ENCODE data around the gene TRABD2B.

The TRABD2B gene

DNA sequence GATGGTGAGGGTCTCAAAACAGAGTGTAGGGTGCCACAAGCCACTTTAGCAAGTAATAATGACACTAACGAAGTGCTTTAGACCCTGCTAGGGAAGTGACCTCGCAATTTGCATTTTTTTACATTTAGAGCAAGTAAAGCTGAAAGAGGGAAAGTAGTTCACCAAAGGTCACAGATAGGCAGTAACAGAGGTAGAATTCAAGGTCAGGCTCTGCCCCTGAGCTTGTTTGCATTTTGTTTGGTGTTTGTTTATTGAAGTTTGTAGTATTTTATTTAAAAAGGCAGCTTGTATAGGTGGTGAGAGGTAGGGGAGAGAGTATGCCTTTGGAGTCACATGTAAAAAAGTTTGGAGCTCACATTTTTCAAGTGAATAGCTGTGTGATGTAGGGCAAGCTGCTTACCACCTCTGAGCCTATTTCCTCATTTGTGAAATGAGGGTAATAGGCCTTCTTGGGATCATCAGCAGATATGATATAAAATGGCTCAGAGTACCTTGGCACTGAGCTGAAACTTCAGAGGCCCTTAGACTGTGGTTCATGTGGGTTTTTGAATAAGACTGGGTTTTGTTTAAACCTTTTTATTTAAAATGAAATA is 142.5 kb downstream of the TRABD2B start:
- Histone ChIP-seq H3K27me3 (ENCODE audit: insufficient read depth, low read length) (no peaks in the 10 kb centered on the region), H3K9me3 (ENCODE audit: low read length) (no peaks in the 10 kb centered on the region), H3K4me3 (ENCODE audit: low read length) (no peak overlapping the region), H2AFZ (ENCODE audit: low read depth, low read length) (no peak overlapping the region), H3K36me3 (ENCODE audit: insufficient read depth, low read length) (no peaks in the 10 kb centered on the region), H3K4me1 (ENCODE audit: insufficient read depth, low read length) (no peaks in the 10 kb centered on the region)

DNA sequence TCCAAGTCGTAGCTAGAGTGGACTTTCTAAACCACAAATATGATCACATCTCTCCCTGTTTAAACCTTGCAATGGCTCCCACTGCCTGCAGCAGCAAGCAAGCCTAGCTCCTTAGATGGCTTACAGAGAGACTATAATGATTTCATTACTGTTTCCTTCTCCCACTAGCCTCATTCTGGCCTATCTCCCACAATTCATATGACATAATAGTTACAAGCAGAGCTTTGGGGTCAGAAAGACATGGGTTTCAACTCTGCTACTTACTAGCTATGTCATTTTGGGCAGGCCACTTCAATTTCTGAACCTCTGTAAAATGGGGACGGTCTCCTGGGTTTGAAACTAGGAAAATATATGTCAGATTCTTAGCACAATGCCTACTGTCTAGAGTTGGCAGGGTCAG is 143.3 kb downstream of the TRABD2B start:
- Histone ChIP-seq H3K4me1 (ENCODE audit: insufficient read depth, low read length) (no peaks in the 10 kb centered on the region), H3K4me3 (ENCODE audit: low read length) (no peak overlapping the region), H3K36me3 (ENCODE audit: insufficient read depth, low read length) (no peaks in the 10 kb centered on the region), H3K9me3 (ENCODE audit: low read length) (no peaks in the 10 kb centered on the region), H3K27me3 (ENCODE audit: insufficient read depth, low read length) (no peaks in the 10 kb centered on the region), H2AFZ (ENCODE audit: low read depth, low read length) (no peak overlapping the region)

- no peaks in the 10 kb centered on the region for H3K4me1 ChIP-seq (ENCODE audit: insufficient read depth, low read length)
- H3K9me3 ChIP-seq (ENCODE audit: low read length): no peaks in the 10 kb centered on the region
- no peak overlapping the region for H3K4me3 ChIP-seq (ENCODE audit: low read length)
- no peak overlapping the region for H2AFZ ChIP-seq (ENCODE audit: low read depth, low read length)
- H3K27me3 ChIP-seq (ENCODE audit: insufficient read depth, low read length): no peaks in the 10 kb centered on the region
- H3K36me3 ChIP-seq (ENCODE audit: insufficient read depth, low read length): no peaks in the 10 kb centered on the region
Measured at GRCh38 chr1:47853059-47853458, 144.1 kb downstream of the TRABD2B start.

DNA sequence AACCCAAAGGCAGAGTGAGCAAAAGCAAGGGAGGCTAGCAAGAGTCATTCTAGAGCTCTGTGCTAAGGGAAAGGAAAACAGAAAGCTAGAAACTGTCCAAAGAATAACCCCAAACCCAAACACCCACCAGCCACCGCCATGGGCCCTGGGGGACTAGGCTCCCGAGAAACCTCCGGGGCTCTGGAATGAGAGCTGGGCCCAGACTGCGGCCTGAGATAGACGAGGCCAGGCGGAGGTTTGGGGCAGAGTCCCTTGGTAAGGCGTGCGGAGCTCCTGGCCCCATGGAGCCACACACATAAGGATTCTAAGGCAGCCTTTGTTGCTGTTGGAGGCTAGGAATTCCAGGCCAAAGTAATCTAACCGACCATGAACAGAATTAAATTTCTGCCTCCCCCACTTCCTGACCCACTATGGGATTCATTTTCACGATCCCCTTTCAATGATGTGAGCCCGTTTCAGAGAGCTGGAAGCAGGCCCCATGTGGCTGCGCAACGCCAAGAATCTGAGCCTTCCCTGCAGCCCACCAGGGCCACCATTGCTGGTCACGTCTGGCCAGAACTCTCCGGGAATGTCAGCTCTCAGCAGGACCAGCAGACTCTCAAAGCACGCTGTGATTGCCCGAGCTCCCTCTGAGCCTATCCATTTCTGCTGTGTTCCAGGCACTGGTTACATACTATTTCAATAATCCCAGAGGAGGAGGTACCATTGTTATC is 145.0 kb downstream of the TRABD2B start:
- Histone ChIP-seq H3K9me3 (ENCODE audit: low read length) (no peaks in the 10 kb centered on the region), H3K36me3 (ENCODE audit: insufficient read depth, low read length) (no peaks in the 10 kb centered on the region), H3K4me3 (ENCODE audit: low read length) (no peak overlapping the region), H3K4me1 (ENCODE audit: insufficient read depth, low read length) (no peaks in the 10 kb centered on the region), H3K27me3 (ENCODE audit: insufficient read depth, low read length) (no peaks in the 10 kb centered on the region), H2AFZ (ENCODE audit: low read depth, low read length) (no peak overlapping the region)

DNA sequence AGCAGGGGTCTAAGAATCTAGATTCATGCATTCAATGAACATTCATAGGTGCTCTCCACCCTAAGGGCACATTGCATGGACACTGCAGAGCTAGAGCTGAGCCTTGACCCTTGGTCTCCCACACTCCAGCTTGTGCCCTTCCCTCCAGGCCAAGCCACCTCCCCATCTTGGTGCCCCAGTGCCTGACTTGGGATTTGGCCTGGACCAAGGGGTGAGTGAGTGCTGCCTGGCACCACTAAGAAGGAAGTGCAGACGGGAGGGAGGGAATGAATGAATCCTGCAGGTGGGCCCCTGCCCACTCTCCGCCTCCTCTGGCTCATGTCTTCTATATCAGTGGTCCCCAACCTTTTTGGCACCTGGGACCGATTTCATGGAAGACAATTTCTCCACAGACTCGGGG is 146.7 kb downstream of the TRABD2B start:
- Histone ChIP-seq H3K4me3 (ENCODE audit: low read length) (no peak overlapping the region), H3K36me3 (ENCODE audit: insufficient read depth, low read length) (no peaks in the 10 kb centered on the region), H2AFZ (ENCODE audit: low read depth, low read length) (no peak overlapping the region), H3K4me1 (ENCODE audit: insufficient read depth, low read length) (no peaks in the 10 kb centered on the region), H3K9me3 (ENCODE audit: low read length) (no peaks in the 10 kb centered on the region), H3K27me3 (ENCODE audit: insufficient read depth, low read length) (no peaks in the 10 kb centered on the region)

DNA sequence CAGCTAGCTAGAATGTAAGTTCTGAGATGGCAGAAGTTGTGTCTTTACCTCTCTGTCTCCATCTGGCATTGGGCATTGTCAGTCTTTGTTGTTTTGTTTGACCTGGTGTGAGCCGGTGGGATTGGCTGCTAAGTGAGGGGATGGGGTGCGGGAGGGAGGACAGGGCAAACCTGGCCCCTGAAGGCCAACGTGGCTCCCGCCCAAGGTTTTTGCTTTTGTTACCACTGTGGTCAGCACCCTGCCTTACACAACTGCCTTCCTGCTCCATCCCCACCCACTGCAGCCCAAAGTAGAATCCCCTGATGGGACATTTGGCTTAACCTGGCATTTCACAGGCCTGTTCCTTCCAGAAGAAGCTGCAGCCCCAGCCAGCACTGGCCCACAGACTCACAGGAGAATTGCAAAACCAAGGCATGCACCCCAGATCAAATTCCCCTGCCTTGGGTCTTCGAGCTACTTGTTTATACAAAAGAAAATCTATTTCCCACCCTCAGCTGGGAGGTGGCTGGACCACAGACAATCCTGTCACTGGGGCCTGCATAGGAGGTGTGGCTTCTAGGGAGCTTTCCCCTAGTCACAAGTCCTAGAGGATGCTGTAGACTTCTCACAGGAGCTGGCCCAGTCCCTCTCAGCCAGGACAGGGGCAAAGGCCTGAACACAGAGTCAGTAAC is 147.5 kb downstream of the TRABD2B start:
- Histone ChIP-seq H3K4me3 (ENCODE audit: low read length) (no peak overlapping the region), H3K4me1 (ENCODE audit: insufficient read depth, low read length) (no peaks in the 10 kb centered on the region), H3K9me3 (ENCODE audit: low read length) (no peaks in the 10 kb centered on the region)

GRCh38 chr1:47849005-47849521 is 148.1 kb downstream of the TRABD2B start:
- H3K4me3 ChIP-seq (ENCODE audit: low read length): no peak overlapping the region
- H2AFZ ChIP-seq (ENCODE audit: low read depth, low read length): no peak overlapping the region
- no peaks in the 10 kb centered on the region for H3K9me3 ChIP-seq (ENCODE audit: low read length)
- no peaks in the 10 kb centered on the region for H3K4me1 ChIP-seq (ENCODE audit: insufficient read depth, low read length)
- H3K27me3 ChIP-seq (ENCODE audit: insufficient read depth, low read length): no peaks in the 10 kb centered on the region
- H3K36me3 ChIP-seq (ENCODE audit: insufficient read depth, low read length): no peaks in the 10 kb centered on the region

More for the DNA sequence above, 147.5 kb downstream of the TRABD2B start:
- H3K27me3 ChIP-seq (ENCODE audit: insufficient read depth, low read length): no peaks in the 10 kb centered on the region
- H2AFZ ChIP-seq (ENCODE audit: low read depth, low read length): no peak overlapping the region
- H3K36me3 ChIP-seq (ENCODE audit: insufficient read depth, low read length): no peaks in the 10 kb centered on the region

GRCh38 chr1:47847763-47848162 is 149.4 kb downstream of the TRABD2B start:
- H2AFZ ChIP-seq (ENCODE audit: low read depth, low read length): no peak overlapping the region
- no peaks in the 10 kb centered on the region for H3K36me3 ChIP-seq (ENCODE audit: insufficient read depth, low read length)
- H3K4me1 ChIP-seq (ENCODE audit: insufficient read depth, low read length): no peaks in the 10 kb centered on the region
- H3K9me3 ChIP-seq (ENCODE audit: low read length): no peaks in the 10 kb centered on the region
- no peak overlapping the region for H3K4me3 ChIP-seq (ENCODE audit: low read length)
- H3K27me3 ChIP-seq (ENCODE audit: insufficient read depth, low read length): no peaks in the 10 kb centered on the region

DNA sequence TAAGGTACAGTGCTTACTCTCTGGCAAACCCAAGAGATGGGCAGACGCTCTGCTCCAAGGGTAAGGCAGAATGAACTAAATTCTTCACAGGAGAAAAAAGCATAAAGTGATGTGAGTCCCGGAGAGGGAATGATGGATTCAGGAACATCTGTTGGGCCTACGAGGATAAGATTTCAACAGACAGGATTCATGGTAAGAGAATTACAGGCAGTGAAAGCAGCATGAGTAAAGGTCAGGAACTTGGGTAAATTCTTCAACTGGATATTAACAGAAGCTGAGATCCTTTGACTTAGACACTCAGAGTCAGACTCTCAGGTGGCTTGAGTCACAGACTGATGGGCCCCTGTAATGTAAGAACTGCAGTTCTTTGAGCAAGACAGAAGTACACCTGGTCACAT is 152.6 kb downstream of the TRABD2B start:
- Histone ChIP-seq H3K4me1 (ENCODE audit: insufficient read depth, low read length) (no peaks in the 10 kb centered on the region), H3K36me3 (ENCODE audit: insufficient read depth, low read length) (no peaks in the 10 kb centered on the region), H3K4me3 (ENCODE audit: low read length) (no peak overlapping the region), H3K27me3 (ENCODE audit: insufficient read depth, low read length) (no peaks in the 10 kb centered on the region), H2AFZ (ENCODE audit: low read depth, low read length) (no peak overlapping the region), H3K9me3 (ENCODE audit: low read length) (no peaks in the 10 kb centered on the region)

- Histone ChIP-seq H3K27me3 (ENCODE audit: insufficient read depth, low read length) (no peaks in the 10 kb centered on the region), H3K4me1 (ENCODE audit: insufficient read depth, low read length) (no peaks in the 10 kb centered on the region)
Measured at GRCh38 chr1:47843781-47844557, 153.2 kb downstream of the TRABD2B start.

GRCh38 chr1:47843059-47843458 is 154.1 kb downstream of the TRABD2B start:
- no peaks in the 10 kb centered on the region for H3K27me3 ChIP-seq (ENCODE audit: insufficient read depth, low read length)
- no peak overlapping the region for H2AFZ ChIP-seq (ENCODE audit: low read depth, low read length)
- H3K9me3 ChIP-seq (ENCODE audit: low read length): no peaks in the 10 kb centered on the region
- no peak overlapping the region for H3K4me3 ChIP-seq (ENCODE audit: low read length)
- H3K4me1 ChIP-seq (ENCODE audit: insufficient read depth, low read length): no peaks in the 10 kb centered on the region
- H3K36me3 ChIP-seq (ENCODE audit: insufficient read depth, low read length): no peaks in the 10 kb centered on the region

More at GRCh38 chr1:47843781-47844557, 153.2 kb downstream of the TRABD2B start:
- Histone ChIP-seq H3K9me3 (ENCODE audit: low read length) (no peaks in the 10 kb centered on the region), H2AFZ (ENCODE audit: low read depth, low read length) (no peak overlapping the region), H3K36me3 (ENCODE audit: insufficient read depth, low read length) (no peaks in the 10 kb centered on the region), H3K4me3 (ENCODE audit: low read length) (no peak overlapping the region)

DNA sequence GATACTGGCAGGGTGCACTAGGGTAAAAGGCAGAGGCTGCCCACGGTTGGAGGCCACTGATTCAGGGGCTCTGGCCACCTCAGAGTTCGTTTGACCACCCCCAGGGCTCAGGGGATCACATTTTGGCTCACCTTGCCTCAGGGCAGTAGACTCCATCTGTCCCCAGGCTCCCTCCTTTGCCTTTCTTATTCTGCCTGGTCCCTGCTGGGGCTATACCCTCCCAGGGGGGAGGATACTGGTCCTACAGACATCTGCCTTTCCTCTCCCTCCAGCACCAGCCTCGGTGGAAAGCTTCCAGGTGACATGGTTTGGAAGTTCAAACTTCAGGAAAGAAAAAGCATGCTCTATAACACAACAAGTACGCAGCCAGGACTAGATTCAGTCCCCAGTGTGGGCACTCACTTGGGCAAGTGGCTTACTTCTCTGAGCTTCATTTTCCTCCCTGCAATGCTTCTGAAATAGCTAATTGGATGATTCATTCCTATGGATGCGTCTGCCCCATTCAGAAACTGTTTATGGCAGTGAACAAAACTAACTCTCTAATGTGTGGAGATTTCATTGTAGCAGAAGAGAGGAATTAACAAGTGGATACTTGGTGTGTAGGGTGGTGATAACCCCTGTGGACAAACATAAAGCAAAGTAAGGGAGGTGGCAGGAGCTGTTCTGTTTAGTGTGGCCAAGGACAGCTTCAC is 154.8 kb downstream of the TRABD2B start:
- Histone ChIP-seq H3K27me3 (ENCODE audit: insufficient read depth, low read length) (no peaks in the 10 kb centered on the region), H3K4me3 (ENCODE audit: low read length) (no peak overlapping the region), H3K4me1 (ENCODE audit: insufficient read depth, low read length) (no peaks in the 10 kb centered on the region), H3K9me3 (ENCODE audit: low read length) (no peaks in the 10 kb centered on the region), H3K36me3 (ENCODE audit: insufficient read depth, low read length) (no peaks in the 10 kb centered on the region), H2AFZ (ENCODE audit: low read depth, low read length) (no peak overlapping the region)
